Measurements from ENCODE around the gene CPNE2. TPM values are rescaled to one million over a fixed set of nuclear protein-coding genes. Genes with fewer than 3 reads are reported as not detected.

Gene CPNE2
- total and polyA plus RNA-seq, 10 of the 15 experiments (the other 5 are each of a cell fraction or from before 2014, with no cell fraction given) = 3.1 to 22.1 (median 9.9) TPM

DNA sequence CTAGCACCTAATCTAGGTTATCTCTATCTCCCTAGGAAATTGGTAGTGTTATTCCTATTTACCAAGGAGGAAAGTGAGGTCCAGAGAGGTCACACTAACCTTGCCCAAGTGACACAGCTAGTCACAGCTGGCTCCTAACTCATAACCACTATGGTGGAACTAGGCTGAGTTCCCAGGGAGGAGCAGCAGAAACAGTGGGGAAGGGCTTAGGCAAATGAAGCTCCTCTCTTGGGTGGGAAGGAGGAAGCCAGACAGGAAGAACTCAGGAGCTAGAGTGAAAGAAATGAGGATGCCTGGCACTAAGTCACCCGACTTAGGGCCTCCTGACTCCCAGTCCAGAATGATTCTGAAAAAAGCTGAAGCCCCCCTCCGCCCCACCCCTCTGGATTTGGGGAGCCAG lies 59.0 kb downstream of the CPNE2 start:
- intact Hi-C loops (cut with micrococcal nuclease; ENCODE audit: unreplicated experiment) = no loop called here
- no peak overlapping the region for H3K9ac ChIP-seq (ENCODE audit: control insufficient read depth, insufficient read depth, low read length)
- no peaks in the 10 kb centered on the region for H3K79me2 ChIP-seq (ENCODE audit: control insufficient read depth, insufficient read depth, low read length)
- no peak for ATAC-seq
- ChIA-PET RAD21 (ENCODE audit: unreplicated experiment) (interaction anchor here (0.7 to 1.4 kb wide), 2 partner anchors 24 to 59 kb away, joined by 3 read pairs; partner anchors contain the start of gene CPNE2), CTCF (interaction anchor here (0.6 to 2.8 kb wide), 6 partner anchors 9 to 185 kb away, joined by 3 to 14 read pairs (median 3); partner anchors contain the start of gene CPNE2), SMC1A (ENCODE audit: uncharacterized antibody, unreplicated experiment) (interaction anchor here (0.6 to 1.7 kb wide), 6 partner anchors 15 to 449 kb away, joined by 3 to 4 read pairs (median 3); no protein-coding TSS in a partner anchor), POLR2A (interaction anchor here (1.0 kb wide), 1 partner anchor 15 kb away, joined by 3 read pairs; no protein-coding TSS in a partner anchor)
- BruUV-seq (replicated peaks) = no TSS peak
- 100% methylated on average over 2 of the region's 2 CpGs for WGBS (ENCODE audit: insufficient coverage, insufficient replicate concordance, low lambda C conversion rate, missing lambda C conversion rate)
- in situ Hi-C loops (cut with MboI) = no loop called here
- H3K9me3 ChIP-seq (replicated peaks; ENCODE audit: control insufficient read depth, insufficient read depth, low read length) = no peaks in the 10 kb centered on the region
- H3K36me3 ChIP-seq (ENCODE audit: control insufficient read depth in 2 of 2, insufficient read depth in 2 of 2, low read length in 1 of 2) = peaks cover 15 to 27% of the 10 kb centered on the region in 2 experiments
- TF ChIP-seq SPI1 (IDR thresholded peaks at IDR 0.05; ENCODE audit: borderline replicate concordance, insufficient read depth, low read depth, low read length) (no peak), TCF3 (IDR thresholded peaks at IDR 0.05; ENCODE audit: borderline replicate concordance, insufficient read depth, low read depth, low read length) (no peak), MXI1 (IDR thresholded peaks at IDR 0.05; ENCODE audit: low read depth, low read length) (no peak), NFIC (IDR thresholded peaks at IDR 0.05; ENCODE audit: low read depth, low read length) (no peak), ZNF24 (IDR thresholded peaks at IDR 0.05) (no peak), KDM1A (IDR thresholded peaks at IDR 0.05; ENCODE audit: borderline replicate concordance) (no peak), NRF1 (conservative IDR thresholded peaks at IDR 0.05; ENCODE audit: low read depth, low read length) (no peak)
- TF ChIP-seq, protein P1, sequence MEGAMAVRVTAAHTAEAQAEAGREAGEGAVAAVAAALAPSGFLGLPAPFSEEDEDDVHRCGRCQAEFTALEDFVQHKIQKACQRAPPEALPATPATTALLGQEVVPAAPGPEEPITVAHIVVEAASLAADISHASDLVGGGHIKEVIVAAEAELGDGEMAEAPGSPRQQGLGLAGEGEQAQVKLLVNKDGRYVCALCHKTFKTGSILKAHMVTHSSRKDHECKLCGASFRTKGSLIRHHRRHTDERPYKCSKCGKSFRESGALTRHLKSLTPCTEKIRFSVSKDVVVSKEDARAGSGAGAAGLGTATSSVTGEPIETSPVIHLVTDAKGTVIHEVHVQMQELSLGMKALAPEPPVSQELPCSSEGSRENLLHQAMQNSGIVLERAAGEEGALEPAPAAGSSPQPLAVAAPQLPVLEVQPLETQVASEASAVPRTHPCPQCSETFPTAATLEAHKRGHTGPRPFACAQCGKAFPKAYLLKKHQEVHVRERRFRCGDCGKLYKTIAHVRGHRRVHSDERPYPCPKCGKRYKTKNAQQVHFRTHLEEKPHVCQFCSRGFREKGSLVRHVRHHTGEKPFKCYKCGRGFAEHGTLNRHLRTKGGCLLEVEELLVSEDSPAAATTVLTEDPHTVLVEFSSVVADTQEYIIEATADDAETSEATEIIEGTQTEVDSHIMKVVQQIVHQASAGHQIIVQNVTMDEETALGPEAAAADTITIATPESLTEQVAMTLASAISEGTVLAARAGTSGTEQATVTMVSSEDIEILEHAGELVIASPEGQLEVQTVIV (IDR thresholded peaks at IDR 0.05; ENCODE audit: borderline replicate concordance, partially characterized antibody) = no peak
- TF ChIP-seq, protein P2, sequence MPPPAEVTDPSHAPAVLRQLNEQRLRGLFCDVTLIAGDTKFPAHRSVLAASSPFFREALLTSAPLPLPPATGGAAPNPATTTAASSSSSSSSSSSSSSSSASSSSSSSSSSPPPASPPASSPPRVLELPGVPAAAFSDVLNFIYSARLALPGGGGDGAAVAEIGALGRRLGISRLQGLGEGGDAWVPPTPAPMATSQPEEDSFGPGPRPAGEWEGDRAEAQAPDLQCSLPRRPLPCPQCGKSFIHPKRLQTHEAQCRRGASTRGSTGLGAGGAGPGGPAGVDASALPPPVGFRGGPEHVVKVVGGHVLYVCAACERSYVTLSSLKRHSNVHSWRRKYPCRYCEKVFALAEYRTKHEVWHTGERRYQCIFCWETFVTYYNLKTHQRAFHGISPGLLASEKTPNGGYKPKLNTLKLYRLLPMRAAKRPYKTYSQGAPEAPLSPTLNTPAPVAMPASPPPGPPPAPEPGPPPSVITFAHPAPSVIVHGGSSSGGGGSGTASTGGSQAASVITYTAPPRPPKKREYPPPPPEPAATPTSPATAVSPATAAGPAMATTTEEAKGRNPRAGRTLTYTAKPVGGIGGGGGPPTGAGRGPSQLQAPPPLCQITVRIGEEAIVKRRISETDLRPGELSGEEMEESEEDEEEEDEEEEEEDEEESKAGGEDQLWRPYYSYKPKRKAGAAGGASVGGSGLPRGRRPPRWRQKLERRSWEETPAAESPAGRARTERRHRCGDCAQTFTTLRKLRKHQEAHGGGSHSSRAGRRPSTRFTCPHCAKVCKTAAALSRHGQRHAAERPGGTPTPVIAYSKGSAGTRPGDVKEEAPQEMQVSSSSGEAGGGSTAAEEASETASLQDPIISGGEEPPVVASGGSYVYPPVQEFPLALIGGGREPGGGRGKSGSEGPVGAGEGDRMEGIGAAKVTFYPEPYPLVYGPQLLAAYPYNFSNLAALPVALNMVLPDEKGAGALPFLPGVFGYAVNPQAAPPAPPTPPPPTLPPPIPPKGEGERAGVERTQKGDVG (CRISPR knock-in tag; IDR thresholded peaks at IDR 0.05) = no peak
- H3K27ac ChIP-seq (ENCODE audit: control insufficient read depth, insufficient read depth) = no peak overlapping the region
- no peaks in the 10 kb centered on the region for H3K27me3 ChIP-seq (replicated peaks in 1 of 2; ENCODE audit: control insufficient read depth in 2 of 2, insufficient read depth in 2 of 2, low read length in 1 of 2)
- H3K4me2 ChIP-seq (ENCODE audit: control insufficient read depth, insufficient read depth) = no peak overlapping the region
- no peak overlapping the region for H2AFZ ChIP-seq (ENCODE audit: control insufficient read depth, low read depth, low read length)
- no peak for FAIRE-seq
- H3K4me3 ChIP-seq = no peak overlapping the region
- peaks cover 15% of the 10 kb centered on the region for H3K4me1 ChIP-seq (ENCODE audit: control insufficient read depth, insufficient read depth, low read length)
- H4K20me1 ChIP-seq (ENCODE audit: control insufficient read depth, insufficient read depth) = no peaks in the 10 kb centered on the region
- DNase-seq (ENCODE audit: low read depth, low spot score) = no peak
